T1000 (cell line): Measurements from ENCODE around the gene MANBA.
"Not testable (repeated sequence)": the region's sequence is repeated elsewhere in the genome, so short reads cannot be mapped to it uniquely, and the experiment has no call there.

Experiments
- DNase-seq: peaks from one replicate; lab custom pipeline; 2025; ENCODE audit warnings: mixed read lengths; lab: John Stamatoyannopoulos, UW

The MANBA gene

DNA sequence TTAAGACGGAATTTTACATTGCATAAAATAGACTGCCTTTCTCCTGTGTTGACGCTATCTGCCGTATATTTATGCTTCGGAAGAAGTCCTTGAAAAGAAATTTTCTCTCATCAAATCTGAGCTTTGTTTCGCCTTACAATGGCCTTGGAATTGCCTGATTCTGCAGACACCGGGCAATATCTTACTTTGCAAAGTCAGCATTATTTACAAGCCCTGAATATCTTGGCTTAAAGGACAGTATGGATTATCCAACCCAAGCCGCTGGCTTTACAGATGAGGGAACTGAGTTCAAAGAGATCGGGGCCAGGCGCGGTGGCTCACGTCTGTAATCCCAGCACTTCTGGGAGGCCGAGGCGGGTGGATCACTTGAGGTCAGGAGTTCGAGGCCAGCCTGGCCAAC, 1.1 kb upstream of the MANBA start:
- DNase-seq, result no peak

DNA sequence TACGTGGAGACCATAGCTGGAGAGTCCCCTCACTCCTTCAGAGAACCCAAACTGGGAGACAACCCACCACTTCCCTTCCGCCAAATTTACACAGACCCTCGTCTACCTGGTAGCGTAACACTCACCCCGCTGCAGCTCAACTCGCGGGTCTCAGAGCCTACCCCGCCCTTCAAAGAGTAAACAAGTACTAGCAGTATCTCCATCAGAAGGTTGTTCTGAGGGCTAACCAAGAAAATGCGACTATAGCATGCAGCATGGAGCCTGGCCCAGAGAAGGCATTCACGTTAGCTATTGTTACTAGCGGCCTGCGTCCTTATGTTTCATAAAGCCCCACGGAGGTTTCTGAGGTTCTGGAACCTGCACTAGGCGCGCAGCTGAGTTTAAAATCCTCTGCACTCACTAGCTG, 531 bp upstream of the MANBA start:
- no peak for DNase-seq

DNA sequence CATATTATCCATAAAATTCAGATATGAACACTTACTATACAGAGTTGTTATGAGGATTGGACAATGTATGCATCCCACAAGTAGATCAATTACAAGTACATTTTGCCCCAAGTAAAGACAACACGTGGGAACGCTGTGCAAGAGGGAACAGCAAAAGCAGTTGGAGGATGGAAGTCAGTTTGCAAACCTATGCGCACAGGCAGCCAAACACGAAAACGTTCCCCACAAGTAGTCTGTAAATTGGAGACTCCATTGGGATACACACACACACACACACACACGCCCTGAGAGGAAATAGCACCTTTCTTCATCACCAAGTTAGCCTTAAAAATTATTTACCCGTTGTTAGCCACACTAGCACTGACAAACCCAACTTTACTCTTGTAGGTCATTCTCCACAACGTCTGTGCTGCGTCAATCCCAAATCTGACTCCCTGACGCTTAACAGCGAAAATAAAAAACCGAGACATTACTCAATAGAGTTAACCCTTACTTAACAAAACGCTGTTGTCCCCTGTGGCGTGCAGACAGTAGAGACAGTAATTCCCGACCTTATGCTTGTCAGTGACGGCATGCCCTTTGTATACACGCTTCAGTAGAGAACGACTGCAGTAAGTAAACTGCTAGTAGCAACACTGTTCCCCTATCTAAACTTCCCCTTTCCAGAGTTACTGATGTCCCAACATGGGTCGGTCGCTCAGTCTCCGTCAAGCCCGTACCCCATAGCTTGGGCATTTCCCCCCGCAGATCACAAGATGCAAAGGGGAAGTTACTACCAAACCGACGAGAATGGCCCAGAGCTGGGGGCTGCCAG, 730 bp downstream of the MANBA start:
- DNase-seq, result no peak

DNA sequence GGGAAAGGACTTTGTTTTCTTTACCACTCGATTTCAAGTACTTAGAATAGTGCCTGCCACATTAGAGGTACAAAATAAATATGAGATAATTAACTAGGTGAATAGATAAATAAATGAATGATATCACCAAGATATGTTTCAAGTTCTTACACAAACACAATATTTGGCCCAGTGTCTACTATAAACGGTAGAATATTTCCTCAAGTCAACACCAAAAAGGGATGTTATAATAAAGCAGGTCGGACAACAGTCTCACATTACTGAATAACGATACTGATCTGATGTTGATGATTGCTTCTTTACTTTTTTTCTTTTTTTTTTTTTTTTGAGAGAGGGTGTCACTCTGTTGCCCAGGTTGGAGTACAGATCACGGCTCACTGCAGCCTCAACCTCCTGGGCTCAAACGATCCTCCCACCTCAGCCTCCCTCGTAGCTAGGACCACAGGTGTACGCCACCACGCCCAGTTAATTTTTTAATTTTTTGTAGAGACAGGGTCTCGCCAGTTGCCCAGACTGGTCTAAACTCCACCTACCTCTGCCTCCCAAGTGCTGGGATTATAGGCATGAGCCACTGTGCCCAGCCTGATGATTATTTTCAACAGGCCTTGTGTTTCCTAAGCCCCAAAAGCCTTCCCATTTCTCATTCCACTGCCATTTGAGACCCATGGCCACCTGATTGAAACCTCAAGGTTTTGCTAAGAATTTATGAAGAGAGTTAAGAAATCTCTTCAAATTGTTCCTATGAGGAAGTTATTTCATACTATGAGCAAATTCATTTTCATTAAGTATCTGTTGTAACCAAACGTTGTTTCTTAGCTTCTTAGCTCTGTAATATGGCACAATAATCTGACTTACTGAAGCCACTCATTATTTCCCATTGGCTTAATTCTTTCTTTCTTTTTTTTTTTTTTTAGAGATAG, 2.3 kb downstream of the MANBA start:
- DNase-seq, result no peak

DNA sequence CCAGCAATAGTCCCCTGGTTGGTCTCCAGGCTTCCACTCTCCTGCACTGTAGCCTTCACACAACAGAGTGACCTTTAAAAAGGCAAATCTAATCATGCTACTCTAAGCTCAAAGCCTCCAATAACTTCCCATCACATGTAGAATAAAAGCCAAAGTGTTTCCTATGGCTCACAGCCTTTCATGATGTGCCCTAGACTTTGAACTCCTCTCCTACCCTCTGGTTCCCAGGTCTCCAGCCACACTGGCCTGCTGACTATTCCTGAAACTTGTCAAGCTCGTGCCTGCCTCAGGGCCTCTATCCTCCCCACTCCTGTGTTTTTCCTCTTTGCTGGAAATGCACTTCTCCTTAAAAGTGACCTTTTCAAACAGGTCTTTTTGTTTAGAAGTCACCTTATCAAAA, 3.1 kb downstream of the MANBA start:
- no peak for DNase-seq

DNA sequence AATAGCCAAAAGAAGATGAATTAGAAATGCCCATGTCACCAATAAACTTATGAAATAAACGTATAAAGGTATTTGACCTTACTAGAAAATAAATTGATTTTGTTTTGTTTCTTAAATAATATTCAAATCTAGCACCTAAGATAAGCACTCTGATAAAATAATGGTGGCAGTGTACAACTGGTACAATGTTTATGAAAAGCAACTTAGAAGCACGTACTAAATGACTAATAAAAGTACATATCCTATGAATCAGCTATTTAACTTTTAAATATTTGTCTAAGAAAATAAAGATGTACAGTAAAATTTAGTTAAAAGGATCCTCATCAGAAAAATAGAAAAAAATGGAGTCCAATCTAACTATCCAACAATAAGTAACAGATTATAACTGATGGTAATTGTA, 6.7 kb downstream of the MANBA start:
- no peak for DNase-seq

DNA sequence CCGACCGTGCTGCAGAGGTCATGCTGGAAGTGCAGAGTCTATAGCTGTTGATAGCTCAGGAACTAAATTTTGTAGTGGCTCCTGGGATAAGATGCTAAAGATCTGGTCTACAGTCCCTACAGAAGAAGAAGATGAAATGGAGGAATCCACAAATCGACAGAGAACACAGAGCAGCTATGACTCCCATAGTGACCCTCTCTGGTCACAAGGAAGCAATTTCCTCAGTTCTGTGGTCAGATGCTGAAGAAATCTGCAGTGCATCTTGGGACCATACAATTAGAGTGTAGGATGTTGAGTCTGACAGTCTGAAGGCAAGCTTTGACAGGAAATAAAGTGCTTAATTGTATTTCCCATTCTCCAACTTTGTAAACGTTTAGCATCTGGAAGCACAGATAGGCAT, 8.8 kb downstream of the MANBA start:
- DNase-seq, result no peak

DNA sequence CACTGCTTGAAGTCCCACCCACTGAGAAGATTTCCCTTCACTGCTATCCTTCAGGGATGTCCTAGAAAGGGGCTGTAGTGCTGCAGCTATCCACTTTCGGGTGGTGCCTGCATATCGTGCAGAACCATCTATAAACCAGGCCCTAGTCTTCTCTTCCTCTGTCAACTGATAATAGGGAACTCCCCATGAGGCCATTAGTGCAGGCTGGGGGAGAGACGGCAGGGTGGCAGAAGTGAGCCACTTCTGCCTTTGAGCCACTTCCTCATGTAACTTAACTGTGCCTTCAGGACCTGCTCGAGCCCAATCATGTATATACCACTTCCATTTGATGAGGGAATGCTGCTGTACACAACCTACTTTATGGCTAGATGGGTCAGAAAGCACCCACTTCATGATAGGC, 17.4 kb downstream of the MANBA start:
- DNase-seq, result not testable (repeated sequence)

DNA sequence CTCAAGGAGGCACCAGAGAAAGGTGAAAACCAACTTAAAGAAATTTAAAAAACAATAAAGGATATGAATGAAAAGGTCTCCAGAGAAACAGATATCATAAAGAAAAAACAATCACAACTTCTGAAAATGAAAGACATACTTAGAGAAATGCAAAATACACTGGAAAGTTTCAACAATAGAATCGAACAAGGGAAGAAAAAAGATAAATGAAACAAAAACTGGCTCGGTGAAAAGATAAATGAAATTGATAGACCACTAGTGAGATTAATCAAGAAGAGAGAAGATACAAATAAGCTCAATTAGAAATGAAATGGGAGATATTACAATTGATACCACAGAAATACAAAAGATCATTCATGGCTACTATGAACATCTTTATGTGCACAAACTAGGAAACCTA, 22.0 kb downstream of the MANBA start:
- DNase-seq, result not testable (repeated sequence)

DNA sequence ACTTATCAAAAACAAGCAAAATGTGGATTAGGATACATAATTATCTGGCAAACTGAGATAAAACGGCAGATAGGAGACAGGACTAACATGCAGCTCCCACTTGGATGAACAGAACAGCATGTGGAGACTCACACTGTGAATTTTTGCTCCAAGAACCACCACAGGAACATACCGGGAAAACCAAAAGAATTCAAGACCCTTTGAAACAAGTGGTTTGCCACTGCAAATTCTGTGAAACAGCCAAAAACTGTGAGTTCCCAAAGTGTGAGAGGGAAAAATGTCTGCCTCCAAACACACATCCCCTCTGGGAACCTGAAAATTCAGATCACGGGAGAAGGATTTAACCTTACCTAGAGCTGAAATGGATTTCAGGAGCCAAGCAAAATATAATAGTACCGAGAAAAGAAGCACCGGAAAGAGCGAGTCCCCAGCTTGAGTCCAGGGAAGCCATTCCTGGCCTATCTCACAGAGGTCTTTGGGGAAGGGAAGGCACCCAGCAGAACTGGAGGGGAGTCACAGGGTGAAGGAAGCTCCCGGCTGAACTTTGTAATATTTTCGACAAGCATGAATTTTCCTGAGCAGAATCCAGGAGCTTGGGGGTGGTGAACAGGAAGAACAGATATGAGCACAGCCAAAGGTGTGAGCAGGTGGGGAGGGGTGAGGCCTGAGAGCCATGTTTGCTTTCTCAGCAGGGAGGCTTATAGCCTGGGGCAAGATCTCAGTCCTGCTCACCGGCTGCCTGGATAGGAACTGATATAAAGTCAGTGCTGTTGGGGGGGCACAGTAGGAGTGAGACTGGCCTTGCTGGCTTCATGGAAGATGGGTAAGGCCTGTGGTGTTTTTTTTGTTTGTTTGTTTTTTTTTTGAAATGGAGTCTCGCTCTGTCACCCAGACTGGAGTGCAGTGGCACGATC, 23.9 kb downstream of the MANBA start:
- DNase-seq, result no peak

DNA sequence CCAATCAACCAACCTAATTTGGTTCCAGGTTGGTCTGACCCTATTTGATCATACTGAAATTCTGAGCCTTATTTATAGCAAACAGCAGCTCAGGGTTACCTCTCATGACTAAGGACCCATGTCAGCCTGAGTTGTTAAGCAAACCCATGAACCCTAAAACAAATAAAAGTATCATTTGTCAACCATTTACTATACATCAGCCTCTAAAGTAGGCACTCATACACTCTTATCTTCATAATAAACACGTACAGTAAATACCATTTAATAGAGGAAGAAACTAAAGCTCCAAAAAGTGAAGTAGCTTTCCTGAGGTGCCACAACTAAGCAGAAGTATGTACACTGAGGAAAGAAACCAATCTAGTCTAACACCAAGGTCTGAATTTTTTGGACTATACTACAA, 25.2 kb downstream of the MANBA start:
- no peak for DNase-seq

DNA sequence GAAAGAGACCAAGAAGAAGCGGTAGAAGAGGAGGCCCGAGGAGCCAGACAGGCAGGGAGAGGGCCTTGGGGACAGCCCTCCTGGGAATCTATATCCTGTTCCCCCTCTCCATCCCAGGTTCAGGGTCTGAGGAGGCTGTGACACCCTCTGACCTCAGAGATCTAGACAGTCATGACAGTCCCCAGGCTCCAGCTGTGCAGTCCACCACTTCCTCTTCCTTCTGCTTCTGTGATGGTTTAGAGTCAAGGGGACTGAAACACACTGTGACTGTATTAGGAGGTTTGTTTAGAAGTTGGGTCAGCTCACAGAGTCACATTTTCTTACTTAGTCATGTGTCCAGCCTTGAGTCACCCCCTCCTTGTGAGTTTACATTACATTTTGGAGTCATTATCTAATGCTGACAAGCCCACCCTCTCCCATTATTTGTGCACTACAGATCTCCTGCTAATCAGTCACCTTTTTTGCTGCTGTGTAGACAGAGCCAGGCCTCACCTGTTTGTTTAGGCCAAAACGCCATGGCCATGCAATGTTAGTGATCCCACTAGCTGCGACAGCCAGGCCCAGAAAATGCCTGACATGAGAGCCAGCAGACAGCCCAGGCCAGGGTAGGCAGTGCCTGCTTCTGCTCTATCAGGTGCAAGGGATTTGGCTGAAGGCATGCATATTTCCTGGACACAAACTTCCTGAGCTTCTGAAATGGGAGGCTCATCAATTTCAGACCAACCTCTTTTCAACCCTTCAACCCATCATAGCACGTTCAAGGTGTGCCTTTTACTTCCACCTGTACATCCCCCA, 26.0 kb downstream of the MANBA start:
- no peak for DNase-seq

DNA sequence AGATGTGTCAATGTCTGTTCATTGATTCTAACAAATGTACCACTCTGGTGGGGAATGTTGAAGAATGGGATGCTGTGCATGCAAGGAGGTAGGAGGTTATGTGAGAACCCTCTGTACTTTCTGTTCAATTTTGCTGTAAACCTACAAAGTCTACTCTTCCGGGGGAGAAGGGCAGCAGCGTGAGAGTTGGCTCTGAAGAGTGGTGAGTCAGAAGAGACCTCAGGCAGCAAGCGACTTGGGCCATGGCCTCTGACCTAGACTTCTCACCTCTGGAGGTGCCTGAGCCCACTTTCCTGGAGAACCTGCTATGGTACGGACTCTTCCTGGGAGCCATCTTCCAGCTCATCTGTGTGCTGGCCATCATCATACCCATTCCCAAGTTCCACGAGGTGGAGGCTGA, 26.7 kb downstream of the MANBA start:
- no peak for DNase-seq

DNA sequence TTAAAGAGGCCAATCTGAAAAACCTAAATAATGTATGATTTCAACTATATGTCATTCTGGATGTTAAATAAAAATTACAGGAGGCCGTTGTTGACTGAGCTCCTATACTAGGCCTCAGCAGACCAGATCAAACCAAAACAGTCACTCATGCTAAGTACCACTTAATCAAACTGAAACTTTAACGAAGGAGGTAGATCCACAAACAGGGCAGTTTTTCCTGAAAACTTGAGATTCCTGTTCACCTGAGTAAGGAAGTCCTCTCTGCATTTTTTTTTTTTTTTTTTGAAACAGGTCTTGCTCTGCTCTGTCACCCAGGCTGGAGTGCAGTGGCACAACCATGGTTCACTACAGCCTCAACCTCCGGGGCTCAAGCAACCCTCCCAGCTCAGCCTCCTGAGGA, 27.7 kb downstream of the MANBA start:
- no peak for DNase-seq

DNA sequence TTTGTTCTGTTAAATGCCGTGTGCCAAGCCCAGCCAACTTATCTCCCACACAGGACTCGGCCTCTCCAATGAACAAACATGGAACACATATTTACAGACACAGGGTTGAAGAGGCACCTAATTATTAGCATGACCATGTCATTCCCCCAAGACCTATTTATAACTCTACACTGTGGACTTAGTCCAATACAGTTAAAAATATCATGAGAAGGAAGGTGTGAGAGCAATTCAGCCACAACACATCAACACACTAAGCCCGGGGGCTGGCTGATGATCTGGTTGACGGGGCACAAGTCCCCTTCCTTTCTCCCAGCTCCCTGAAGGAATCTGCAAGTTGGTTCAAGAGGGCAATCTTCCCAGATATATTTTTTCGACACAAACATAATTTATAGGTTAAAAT, 28.1 kb downstream of the MANBA start:
- no peak for DNase-seq

DNA sequence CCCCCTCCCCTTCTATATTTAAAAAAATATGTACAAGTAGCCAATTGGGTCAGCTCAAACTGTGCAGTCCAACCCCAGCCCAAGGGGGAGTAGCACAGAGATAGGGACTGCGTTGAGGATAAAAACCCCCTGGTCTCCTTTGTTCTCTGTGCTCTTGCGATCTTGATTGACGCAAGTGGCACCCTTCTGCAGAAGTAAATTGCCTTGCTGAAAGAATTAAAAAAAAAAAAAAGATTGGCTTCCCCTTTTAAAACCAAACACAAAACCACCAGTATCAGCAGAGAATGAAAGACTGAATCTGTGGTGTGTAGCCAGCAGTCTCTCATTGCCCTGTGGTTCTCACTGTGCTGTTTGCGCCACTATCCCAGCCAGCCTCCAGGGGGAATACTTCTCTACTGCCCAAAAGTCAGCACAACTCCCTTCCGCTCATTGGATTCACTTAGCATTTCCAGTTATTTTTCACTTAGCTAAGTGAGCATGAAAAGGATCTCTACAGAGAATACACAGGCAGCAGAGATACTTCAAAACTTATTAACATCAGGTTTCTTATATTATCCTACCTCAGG, 29.7 kb downstream of the MANBA start:
- DNase-seq, result no peak

DNA sequence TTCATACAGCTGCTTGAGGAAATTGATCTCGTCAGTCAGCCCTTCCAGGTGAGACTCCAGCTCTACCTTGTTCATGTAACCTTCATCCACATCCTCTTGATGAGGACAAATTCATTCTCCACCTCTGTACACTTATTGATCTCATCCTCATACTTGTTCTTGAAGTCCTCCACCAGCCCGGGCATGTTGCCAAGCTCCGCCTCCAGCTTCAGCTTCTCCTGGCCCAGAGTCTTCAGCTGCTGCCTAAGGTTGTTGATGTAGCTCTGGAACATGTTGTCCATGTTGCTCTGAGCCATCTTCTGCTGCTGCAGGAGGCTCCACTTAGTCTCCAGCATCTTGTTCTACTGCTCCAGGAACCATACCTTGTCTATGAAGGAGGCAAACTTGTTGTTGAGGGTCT, 31.3 kb downstream of the MANBA start:
- DNase-seq, result not testable (repeated sequence)

DNA sequence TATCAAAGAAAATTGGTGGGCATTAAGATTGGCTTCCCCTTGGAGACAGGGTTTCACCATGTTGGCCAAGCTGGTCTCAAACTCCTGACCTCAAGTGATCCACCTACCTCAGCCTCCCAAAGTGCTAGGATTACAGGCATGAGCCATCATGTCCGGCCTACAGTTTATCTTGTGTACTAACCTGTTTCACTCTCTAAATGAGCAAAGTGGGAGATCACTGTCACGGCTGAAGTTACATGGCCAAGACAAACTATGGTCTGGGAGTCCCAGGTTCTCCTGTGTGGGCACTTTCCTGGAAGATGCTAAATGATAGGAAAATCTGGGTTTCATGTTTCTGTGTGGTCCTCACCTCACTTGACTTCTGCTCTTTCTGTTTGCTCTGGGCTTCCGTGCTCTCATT, 33.8 kb downstream of the MANBA start:
- not testable (repeated sequence) for DNase-seq

DNA sequence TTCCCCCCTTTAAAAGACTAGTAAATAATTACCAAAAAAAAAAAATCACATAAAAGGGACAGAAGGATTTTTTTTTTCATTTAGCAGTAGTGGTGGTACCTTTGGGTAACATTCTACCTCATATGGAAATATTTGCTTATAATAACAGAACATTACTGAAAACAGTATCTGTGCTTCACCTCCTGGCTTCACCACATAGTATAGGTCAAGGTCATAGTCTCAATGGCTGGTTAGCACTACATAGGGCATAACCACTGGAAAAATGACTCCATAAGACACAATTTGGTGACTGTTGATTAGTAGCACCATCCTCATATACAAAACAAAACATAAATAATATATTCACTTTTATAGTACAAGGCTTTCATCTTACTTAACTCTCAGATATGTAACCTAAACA, 34.7 kb downstream of the MANBA start:
- DNase-seq, result no peak

DNA sequence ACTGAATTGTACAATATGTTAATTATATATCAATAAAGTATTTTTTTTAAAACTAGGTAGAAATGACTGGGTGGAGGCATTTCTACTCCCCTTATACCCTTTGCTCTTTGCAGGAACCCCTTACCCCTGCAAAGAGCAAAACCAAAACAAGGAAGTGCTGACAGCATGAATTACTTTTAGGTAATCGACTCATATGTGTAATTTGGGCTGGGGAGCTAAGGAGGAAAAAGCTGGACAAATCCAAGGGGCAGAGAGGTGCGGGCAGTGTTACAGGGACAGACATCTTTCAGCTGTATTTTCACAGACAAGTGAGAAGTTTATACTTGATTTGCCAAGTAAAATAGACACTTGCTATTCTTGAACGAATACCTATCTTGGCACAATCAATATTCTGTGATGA, 35.5 kb downstream of the MANBA start:
- no peak for DNase-seq

DNA sequence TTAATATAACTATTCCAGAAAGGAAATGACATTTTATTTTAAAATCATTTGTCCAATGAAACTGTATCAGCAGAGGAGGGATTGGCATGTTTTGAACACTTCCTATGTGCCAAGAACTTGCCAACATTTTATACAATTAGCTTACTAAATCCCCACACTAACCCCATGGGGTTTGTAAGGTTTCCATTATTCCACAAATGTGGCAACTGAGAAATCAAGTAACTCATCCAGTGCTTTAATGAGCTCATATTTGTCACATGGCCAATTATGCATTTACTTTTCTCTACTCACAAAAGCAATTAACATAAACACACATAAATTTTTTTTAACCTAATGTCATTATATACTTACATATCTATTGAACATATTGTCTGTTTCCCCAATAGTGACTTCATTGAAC, 37.3 kb downstream of the MANBA start:
- DNase-seq, result no peak
